ENCODE measurements around the gene FJX1.

The FJX1 gene

GRCh38 chr11:35606206-35606605 is 12.1 kb upstream of the FJX1 start:
- no peak overlapping the region for H3K27ac ChIP-seq
- TF ChIP-seq CTCF (conservative IDR thresholded peaks at IDR 0.05): no peak

GRCh38 chr11:35608502-35608901 is 9.8 kb upstream of the FJX1 start:
- no peak for TF ChIP-seq CTCF (conservative IDR thresholded peaks at IDR 0.05)
- H3K27ac ChIP-seq: no peak overlapping the region

- H3K27ac ChIP-seq: no peak overlapping the region
- TF ChIP-seq CTCF (conservative IDR thresholded peaks at IDR 0.05): no peak
Observed at GRCh38 chr11:35609656-35610055, 8.6 kb upstream of the FJX1 start.

- no peak for TF ChIP-seq CTCF (conservative IDR thresholded peaks at IDR 0.05)
- H3K27ac ChIP-seq: no peak overlapping the region
Observed at GRCh38 chr11:35610631-35611030, 7.6 kb upstream of the FJX1 start.

- no peak overlapping the region for H3K27ac ChIP-seq
- no peak for TF ChIP-seq CTCF (conservative IDR thresholded peaks at IDR 0.05)
Observed at GRCh38 chr11:35611741-35612140, 6.5 kb upstream of the FJX1 start.

- no peak overlapping the region for H3K27ac ChIP-seq
- no peak for TF ChIP-seq CTCF (conservative IDR thresholded peaks at IDR 0.05)
Observed at GRCh38 chr11:35614939-35615569, 3.2 kb upstream of the FJX1 start.

- peak; percentile 77 for TF ChIP-seq CTCF (conservative IDR thresholded peaks at IDR 0.05)
- H3K27ac ChIP-seq: no peak overlapping the region
Observed at GRCh38 chr11:35615921-35616900, 2.0 kb upstream of the FJX1 start.
